Activated CD8-positive, alpha-beta memory T cell treated with anti-CD3 and anti-CD28 coated beads for 4 hours (primary cell): ENCODE measurements around the gene KDELR1.
"Not testable (repeated sequence)": the region's sequence is repeated elsewhere in the genome, so short reads cannot be mapped to it uniquely, and the experiment has no call there.

Source experiments
- DNase-seq, 2 donors: peaks; one replicate each; pipeline ENCODE4 v3.0.0-alpha.2; 2020; ENCODE audit warnings: low read depth in 2 of 2

The KDELR1 gene

GRCh38 chr19:48397263-48398101 lies 6.1 kb upstream of the KDELR1 start:
- no peak for DNase-seq

- no peak for DNase-seq
Observed at GRCh38 chr19:48396824-48397176, 5.4 kb upstream of the KDELR1 start.

GRCh38 chr19:48396016-48396823 lies 4.9 kb upstream of the KDELR1 start:
- DNase-seq, result no peak

DNA sequence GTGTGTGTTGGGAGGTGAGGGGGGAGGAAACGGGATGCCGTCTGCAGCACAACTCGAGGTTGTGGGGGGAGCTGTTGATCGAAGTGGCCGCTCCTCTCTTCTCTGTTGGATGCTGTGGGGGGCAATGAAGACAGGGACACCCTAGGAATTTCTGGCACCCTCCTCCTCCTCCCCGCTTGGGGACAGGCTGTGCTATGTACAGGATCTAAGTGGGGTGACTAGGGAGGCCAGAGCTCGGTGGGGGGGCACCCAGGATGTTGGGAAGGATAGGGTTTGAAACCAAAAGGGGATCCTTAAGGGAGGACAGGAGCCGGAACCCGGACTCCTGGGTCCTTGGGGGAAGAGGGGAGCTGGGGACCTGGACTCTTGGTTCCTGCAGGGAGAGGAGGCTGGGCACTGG lies 4.1 kb upstream of the KDELR1 start:
- no peak for DNase-seq

- no peak for DNase-seq
Observed at GRCh38 chr19:48395170-48395455, 3.8 kb upstream of the KDELR1 start.

DNA sequence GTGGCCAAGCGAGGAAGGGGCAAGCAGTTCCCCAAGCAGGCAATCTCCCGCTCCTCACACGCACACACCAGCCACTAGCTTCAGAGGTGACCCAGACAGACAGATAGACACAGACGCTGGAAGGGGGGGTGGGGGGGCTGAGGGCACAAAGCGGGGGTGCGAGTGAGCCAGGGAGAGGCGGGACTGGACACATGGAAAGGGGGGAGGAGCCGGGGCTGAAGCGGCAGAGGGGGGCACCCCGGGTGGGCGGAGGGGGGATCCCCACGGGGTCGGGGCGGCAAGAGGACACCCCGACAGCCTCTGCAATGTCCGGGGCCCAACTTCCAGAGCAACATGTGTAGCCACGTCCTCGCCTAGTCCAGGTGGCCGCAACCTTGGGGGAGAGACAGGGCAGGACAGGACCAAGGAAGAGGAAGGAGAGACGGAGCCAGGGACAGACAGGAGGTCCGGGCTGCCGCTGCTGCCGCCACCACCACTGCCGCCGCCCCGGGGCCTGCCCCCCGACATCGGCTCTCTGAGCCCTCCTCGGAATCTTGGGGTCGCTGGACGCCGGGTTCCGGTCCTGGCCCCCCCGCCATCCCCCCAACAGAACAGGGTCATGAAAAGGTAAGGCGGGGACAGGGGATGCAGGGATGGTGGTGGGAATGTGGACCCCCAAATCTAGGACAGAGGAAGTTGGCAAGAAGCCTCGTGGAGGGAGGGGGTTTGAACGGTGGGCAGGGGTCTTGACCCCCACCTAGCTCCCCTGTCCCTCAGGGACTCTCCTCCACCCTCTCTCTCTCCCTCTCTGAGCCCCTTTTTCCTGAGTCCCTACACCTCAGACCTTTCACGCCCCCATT lies 3.2 kb upstream of the KDELR1 start:
- no peak for DNase-seq

GRCh38 chr19:48393559-48394330 lies 2.4 kb upstream of the KDELR1 start, which contains the start of gene GRIN2D:
Gene GRIN2D, plus strand, starts transcription at chr19:48393668. Its CDS starts 4,725 bp downstream, at chr19:48398393.
- no peak for DNase-seq

- no peak for DNase-seq
Observed at GRCh38 chr19:48392860-48393558, 1.7 kb upstream of the KDELR1 start.

DNA sequence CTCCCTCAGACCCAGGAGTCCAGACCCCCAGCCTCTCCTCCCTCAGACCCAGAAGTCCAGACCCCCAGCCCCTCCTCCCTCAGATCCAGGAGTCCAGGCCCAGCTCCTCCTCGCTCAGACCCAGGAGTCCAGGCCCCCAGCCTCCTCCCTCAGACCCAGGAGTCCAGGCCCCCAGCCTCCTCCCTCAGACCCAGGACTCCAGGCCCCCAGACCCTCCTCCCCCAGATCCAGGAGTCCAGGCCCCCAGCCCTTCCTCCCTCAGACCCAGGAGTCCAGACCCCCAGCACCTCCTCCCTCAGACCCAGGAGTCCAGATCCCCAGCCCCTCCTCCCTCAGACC lies 624 bp upstream of the KDELR1 start:
- DNase-seq, result not testable (repeated sequence)

- no peak for DNase-seq
Observed at GRCh38 chr19:48390188-48391099, 907 bp downstream of the KDELR1 start.

DNA sequence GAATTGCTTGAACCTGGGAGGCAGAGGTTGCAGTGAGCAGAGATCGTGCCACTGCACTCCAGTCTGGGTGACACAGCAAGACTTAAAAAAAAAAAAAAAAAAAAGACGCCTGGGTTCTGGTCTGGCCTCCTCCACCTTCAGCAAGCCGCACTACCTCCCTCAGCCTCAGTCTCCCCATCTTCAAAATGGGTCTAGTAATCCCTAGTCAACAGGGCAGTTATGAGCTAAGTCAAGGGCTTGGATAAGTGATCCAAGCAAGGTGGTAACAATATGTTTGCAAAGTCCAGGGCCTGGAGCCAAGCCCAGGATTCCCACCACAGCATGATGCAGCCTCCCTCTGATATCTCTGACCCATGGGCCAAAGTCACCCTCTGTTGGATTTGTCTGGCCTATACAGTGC lies 4.4 kb downstream of the KDELR1 start:
- no peak for DNase-seq

GRCh38 chr19:48385461-48386087 lies 5.8 kb downstream of the KDELR1 start:
- no peak for DNase-seq

GRCh38 chr19:48382286-48382685 lies 9.1 kb downstream of the KDELR1 start:
- DNase-seq, result no peak

DNA sequence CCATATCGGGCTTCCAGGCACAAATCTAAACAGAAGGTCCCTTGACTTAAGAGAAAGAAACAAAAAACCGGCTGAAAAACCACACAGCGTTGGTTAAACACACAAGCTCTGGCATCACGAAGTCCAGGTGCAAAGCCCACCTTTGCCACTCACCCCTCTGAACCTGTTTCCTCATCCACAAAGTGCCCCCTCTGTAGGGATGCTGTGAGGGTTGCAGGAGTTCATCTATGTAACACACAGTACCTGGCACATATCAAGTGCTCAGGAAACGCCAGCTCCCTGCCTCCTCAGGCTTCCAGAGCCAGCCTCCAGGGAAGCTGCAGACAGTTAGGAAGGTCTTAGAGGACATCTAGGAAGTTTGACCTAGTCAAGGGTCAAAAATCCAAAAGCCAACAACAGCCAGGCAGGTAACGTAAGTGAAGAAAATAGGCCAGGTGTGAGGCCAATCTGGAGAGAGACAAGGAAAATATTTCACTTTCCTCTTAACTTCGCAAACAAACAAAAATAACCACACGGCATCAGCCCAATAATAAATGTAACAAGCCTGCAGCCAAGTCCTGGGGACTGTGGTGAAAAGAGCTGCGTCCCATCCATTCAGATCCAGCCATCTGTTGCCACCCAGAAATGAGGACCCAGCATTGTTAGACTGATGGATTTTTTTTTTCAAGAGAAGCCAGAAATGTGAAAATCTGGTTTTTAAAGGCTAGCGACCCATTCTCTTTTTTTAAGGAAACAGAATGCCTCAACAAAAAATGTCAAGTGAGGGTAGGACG lies 10.0 kb downstream of the KDELR1 start:
- DNase-seq, result no peak

DNA sequence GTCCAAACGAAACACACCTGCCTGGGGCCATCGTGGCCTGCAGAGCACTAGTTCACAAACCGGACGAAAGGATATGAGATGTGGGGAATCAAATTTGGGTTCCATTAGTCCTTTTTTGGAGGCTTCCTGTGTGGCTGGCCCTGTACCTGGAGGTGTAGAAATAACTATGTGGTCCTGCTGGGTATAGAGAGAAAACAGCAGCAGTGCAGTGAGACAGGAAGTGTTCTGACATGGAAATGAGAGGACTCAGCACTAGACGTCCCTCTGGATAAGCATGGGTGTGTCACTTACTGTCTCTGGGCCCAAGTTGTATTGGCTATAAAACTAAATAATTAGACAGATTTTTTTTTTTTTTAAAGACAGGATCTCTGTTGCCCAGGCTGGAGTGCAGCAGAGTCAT lies 12.3 kb downstream of the KDELR1 start:
- no peak for DNase-seq

DNA sequence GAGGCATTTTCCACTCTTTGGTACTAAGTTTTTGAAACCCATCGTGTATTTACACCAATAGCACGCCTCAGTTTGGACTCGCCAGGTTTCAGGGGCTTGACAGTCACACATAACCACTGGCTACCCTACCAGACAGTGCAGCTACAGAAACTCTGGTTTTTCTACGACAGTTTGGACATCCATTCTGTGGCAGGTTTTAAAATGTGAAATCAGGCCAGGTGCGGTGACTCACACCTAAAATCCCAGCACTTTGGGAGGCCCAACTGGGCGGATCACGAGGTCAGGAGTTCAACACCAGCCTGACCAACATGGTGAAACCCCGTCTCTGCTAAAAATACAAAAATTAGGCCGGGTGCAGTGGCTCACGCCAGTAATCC lies 13.2 kb downstream of the KDELR1 start:
- DNase-seq, result no peak

GRCh38 chr19:48373567-48373966 lies 17.8 kb downstream of the KDELR1 start:
- DNase-seq, result no peak

GRCh38 chr19:48372904-48373303 lies 18.4 kb downstream of the KDELR1 start:
- no peak for DNase-seq

DNA sequence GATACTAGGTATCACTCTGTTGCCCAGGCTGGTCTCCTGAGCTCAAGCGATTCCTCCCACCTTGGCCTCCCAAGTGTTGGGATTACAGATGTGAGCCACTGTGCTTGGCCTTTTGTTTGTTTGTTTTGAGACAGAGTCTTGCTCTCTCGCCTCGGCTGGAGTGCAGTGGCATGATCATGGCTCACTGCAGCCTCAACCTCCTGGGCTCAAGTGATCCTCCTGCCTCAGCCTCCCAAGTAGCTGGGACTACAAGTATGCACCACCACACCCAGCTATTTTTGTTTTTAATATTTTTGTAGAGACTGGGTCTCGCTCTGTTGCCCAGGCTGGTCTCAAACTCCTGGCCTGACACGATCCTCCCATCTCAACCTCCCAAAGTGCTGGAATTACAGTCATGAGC lies 19.6 kb downstream of the KDELR1 start:
- DNase-seq, result not testable (repeated sequence)
